Activated effector memory CD4-positive, alpha-beta T cell treated with anti-CD3 and anti-CD28 coated beads, Interleukin-2, amount 50 U/mL, for 16 hours (primary cell): ENCODE data around the gene MYO1E.
"Not testable (repeated sequence)": the region's sequence is repeated elsewhere in the genome, so short reads cannot be mapped to it uniquely, and the experiment has no call there.

Experiments used
- DNase-seq: peaks from one replicate; pipeline ENCODE4 v3.0.0-alpha.2; 2020

MYO1E gene

DNA sequence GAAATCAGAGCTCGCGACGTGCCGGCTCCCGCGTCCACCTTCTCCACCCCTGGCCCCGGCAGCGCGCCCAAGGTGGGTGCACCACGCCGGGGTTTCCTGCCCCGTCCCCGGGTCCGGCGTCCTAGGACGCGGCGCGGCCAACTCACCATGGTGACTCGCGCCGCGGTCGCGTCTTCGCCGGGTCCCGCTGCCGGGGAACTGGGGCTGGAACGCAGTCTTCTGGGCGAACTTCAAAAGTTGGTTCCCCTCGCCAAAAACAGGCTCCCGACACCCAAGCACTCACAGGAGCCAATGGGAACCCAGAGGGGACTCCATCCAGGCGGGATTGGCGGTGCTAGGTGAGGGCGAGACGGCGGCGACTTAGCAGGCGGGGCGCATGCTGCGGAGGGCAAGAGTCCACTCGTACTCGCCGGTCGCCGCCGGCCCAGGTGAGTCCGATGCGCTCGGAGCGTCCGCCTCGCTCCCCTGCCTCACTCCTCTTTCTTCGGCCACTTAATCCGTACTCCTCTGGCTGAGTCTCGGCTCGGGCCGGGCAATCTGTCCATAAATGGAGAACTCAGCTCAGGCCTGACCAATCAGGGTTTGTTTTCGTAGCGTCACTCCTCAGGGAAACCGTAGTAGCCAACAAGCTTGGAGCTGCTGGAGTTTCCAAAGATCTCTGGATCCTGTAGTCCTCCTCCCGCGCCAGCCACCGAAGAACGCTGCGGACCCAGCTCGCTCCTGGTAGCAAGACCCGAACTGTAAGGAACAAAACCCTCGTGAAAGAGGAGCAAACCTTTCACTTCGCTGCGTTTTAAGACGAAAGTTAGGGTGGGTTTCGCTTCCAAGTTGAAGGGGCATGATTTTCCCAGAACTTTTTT is at the start of gene MYO1E:
Gene MYO1E, minus strand, starts transcription at position 520 of the 860 bp plus-strand sequence. Its CDS starts 371 bp downstream, at position 149.
- DNase-seq = peak; percentile 62

DNA sequence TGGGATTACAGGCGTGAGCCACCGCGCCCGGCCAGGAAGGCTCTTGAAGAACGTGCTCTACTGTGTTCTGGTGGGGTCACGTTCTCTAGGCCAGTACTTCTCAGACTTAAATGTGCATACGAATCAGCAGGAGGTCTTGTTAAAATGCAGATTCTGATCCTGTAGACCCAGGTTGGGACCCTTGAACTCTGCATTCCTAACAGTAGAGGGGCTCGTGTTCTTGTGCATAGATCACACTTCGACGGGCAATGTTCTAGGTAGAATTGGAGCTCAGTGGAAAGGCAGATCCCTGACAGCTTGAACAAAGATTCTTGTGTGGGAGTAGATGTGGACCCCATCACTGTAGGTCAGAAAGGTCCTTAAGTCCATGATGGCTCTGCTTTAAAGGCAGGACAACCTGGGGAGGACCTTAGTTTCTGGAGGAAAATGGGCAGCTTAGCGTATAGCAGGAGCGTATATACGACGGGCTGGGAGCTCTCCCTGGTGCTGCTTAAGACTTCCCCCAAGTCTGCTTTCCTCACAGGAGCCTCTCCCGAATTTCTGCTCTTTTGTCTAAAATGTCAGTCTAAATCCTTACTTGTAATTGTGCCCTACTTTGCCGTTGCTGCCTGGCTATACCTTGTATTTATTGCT is 48.4 kb upstream of the MYO1E start:
- DNase-seq = no peak

DNA sequence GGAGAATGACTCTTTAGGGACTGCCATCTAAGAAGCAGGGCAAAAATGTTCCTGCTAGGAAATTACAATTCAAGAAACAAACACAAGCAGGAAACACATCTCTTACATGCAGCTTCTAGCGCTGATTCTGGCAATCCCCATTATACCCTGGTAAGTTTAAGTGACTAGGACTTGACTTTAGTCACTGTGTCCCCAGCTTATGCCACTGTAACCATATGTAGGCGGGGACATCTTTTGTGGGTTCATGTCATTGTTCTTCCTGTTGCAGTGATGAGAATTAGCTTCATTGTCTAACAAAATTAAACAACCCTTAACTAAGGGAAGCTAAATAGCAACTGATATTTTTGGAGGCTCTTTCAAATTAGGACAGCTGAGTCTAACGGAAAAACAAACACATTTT is 47.4 kb upstream of the MYO1E start:
- no peak for DNase-seq

DNA sequence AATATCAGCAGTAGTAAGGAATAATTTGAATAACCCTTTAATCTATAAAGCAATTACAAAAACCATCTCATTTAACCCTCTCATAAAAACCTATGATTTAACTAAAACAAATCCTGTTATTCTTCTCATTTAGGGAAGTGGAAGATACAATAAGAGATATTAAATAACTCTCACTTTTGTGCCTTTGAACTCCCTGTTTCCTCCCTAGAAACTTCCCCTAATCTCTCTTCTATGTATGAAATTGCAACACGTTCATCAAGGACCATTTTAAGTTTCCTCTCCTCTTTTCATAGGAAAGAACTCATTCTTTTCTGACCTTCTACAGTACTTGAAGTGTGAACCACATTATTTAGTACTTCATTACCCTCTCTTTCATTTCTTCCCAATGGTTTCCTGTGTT is 46.5 kb upstream of the MYO1E start:
- no peak for DNase-seq

DNA sequence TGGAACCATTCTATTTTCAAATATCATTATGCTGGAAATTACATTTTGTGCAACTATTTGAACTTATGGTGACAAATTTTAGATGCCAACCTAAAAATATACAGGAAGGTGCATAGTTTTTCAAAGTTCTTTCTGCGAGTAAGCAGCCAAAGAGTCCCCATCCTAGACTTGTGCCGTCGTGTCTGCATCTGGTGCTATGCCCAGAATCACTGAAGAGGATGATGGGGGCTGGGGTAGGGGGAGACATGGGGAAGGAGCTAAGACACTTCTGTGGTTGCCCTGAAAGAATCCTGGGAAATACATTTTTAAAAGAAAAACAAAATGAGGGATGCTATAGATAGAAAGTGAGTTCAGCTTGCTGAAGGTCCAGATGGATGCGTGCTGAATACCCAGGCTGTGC is 44.1 kb upstream of the MYO1E start:
- no peak for DNase-seq

DNA sequence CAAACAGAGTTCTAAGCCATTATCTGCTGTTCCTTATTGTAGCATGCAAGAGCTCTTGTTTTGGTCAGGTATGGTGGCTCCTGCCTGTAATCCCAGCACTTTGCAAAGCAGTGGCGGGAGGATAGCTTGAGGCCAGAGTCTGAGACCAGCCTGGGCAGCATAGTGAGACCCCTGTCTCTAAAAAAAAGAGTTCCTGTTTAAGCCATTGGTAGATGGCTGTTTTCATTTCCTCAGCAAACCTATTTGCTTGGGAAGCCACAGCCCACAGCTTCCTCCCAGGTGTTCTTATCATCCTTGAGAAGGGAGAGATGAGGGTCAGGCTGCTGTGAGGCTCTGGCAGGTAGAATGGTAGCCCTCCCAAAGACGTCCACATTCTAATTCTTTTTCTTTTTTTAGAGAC is 40.9 kb upstream of the MYO1E start:
- DNase-seq = no peak

DNA sequence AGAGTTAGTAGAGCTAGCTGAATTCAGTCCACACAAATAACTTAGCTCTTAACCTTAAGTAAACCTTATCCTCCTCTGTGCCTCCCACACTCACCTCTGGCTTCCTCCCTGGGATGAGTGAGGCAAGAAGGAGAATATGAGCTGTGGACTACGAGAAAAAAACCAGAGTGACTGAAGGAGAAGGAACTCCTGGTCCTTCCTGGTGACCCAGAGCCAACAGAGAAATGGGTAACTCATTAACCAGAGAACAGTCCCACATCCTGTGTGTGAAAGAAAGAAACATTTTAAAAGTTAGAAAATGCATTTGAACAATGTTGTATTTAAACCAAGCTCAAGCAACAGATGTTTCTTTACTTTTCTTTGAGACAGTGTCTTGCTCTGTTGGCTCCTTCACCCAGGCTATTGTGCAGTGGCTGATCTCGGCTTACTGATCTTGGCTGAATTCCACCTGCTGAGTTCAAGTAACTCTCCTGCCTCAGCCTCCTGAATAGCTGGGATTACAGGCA is 37.8 kb upstream of the MYO1E start:
- no peak for DNase-seq

DNA sequence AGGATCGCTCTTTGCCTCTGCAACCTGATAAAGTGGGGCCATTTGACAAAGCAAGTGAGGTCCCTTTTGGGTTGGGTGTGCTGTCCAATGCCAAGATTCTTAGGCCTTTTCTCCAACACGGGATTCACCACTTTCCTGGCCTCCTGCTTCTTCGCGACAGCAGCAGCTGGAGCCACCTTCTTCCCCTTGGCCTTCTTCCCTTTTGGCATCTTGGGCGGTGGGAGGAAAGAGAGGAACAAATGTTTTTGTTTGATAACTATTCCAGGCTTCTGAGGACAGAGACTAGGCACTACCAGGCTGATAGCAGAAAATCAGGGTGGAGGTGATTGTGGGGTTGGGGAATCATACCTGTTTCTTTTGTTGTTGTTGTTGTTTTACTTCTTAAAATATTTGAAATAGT is 35.3 kb upstream of the MYO1E start:
- no peak for DNase-seq

DNA sequence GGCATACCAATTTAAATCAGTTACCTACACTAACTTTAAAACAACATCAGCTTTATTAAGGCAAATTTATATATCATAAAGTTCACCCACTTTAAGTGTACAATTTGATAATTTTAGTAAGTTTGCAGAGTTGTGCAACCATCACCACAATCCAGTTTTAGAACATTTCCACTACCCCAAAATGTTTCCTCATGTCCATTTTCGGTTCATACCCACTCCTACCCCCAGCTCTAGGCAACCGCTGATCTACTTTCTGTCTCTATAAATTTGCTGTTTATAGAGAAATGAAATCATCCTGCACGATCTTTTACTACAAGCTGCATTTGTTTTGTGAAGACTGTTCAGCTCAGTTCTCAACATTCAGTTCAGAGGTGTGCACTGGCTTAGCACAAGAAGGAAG is 33.8 kb upstream of the MYO1E start:
- no peak for DNase-seq

DNA sequence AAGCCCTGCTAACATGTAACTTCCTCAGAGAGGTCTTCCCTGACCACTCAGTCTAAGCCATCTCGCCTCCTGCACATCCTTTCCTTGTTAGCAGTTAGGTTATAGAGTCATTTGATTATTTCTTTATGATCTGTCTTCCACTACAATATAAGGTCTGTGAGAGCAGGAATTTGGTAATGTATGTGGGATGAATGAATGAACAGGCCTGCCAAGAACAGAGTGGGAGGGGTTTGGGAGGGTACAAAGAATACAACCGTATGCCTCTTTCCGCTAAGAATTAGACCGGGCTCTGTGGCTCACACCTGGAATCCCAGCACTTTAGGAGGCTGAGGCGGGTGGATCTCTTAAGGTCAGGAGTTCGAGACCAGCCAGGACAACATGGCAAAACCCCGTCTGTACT is 32.4 kb upstream of the MYO1E start:
- DNase-seq = no peak

DNA sequence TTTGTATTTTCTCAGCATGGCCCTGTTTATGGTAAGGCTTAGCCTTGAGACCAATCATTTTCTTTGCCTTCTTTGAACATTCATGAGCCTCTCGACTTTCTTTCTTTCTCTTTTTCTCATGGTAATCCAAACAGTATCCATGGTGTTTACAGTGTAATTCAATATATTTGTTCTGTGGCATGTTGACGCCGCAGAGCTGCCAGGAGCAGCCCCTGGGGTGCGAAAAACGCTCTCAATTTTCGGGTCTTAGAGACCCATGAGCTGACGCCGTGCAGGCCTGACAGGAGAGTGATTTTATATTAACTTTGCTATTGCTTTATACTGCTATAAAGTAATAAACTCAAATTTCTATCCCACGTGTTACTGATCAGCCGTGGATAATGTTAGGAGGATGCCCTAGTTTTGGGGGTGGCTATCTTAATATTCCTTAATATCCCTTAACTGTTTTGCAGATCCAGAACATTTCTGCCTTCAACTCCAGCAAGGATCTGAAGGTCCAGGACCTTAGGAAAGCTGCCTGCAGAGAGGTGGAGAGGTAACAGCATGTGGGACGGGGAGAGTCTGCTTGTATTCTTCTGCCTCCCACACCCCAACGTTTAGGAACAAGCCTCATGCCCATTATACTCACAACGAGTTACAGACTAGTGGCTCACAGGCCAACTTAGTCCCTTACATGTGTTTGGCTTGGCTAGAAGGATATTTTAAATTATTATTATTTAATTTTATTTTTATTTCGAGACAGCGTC is 29.3 kb upstream of the MYO1E start:
- no peak for DNase-seq

DNA sequence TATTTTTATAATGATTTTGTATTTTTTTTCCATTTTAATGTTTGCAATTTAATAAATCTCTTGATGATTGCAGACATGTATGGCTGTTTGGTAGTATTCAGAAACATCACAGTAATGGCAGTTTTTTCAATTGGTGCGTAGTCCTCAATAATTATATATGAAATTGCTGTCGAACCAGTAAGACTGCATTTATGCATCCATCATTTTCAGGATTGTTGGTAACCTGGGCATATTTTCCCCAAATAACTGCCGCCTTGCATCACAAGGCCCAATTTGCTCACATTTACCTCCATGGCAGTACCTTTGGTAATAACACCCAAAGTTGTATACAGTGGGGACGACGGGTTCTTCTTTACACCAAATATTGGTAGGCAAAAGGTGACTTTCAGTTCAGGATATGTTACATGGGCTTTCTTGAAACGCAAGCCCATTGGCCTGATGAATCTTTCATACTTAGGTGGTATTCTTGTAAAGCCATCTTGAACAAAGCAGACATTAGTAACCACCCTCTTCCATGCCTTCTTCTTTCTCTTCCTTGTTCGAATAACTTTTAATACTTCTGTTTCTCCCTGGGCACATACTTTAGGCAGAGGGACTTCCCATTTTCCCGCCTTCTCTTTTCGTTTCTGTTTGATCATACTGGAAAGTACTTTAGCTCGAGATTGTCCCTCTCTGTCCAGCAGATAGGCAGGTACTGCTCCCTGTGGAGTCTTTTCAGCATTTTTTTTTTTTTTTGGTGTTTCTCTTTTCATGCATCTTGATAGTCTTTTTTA is 28.6 kb upstream of the MYO1E start:
- not testable (repeated sequence) for DNase-seq

DNA sequence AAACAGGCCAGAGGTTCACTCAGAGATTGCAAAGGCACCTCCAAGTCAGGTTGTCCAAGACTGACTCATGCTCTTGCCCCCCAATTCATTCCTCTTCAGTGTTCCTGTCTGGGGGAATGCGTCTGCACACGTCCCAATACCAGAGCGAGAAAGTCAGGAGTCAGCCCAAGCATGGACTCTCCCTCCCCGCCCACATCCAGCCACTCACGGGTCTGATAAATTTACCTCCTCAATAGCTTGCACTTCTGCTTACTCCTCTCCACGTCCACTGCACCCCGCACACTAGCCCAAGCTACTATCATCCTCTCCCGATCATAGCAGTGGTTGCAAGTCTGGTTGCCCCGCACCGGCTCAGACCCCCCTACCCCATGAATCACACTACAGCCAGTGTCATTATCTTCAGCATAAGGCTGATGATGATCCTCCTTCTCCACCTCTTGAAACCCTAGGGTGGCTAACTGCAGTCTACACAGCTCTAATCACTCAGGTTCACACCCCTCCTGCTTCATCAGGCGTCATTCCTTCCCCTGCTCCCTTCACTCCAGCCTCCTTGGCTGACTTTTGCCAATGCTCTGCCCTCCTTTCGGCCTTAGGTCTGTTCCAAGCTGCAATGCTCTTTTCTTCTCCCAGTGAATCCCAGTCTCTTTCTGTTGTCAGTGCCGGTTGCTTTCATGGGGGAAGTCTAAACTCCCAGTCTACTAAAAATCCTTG is 27.6 kb upstream of the MYO1E start:
- DNase-seq = no peak

DNA sequence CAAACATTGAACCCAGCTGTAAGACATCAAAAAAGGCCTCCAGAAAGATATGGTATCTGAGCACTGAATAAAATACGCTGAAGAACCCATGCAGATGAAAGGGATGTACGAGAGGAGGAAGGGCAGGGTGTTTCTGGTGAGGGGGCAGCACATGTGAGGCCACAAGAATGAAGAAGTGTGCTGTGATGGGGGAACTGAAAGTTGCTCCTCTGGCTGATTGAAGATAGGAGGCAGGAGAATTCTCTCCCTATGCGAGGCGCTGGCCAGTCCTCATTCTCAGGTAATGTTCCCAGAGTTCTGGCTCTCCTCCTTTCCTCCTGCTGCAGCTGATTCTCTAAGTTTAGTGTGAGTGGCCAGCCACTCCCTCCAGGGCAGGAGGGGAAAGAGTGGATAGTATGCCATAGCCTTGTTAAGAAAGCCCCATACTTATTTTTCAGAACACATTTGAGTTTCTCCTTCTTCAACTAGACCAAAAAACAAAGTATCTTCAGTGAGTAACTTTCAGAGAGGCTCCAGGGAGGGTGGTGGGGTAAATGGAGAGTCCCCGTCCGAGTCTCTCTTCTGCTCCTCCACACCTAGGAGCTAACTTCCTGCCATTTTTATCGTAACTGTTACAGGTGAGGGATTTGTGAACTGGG is 26.9 kb upstream of the MYO1E start:
- DNase-seq = no peak

DNA sequence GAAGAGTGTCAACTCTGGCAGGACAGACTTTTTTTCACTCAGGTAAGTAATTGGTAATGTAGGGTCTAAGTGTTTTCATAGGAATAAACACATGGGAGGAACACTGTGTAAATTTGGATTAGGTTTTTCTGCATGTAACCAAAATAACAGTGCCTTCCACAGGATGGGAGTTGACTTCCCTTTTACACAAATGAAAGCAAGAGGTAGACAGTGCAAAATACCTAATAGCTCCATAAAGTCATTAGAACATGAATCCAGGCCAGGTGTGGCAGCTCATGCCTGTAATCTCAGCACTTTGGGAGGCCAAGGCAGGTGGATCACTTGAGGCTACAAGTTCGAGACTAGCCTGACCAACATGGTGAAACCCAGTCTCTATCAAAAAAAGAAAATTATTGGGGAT is 25.5 kb upstream of the MYO1E start:
- DNase-seq = no peak

DNA sequence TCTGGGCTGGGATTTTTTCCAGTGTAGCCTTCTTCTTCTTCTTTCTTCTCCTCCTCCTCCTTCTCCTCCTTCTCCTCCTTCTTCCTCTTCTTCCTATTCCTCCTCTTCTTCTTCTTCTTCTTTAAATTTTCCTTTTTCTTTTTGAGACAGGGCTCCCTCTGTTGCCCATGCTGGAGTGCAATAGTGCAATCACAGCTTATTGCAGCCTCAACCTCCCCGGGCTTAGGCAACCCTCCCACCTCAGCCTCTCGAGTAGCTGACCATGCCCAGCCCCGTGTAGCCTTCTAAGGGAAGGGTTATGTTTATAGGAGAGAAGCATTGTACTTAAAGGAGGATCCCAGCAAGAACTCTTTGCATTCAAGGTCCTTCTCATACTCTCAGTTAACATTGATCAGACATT is 24.0 kb upstream of the MYO1E start:
- no peak for DNase-seq

DNA sequence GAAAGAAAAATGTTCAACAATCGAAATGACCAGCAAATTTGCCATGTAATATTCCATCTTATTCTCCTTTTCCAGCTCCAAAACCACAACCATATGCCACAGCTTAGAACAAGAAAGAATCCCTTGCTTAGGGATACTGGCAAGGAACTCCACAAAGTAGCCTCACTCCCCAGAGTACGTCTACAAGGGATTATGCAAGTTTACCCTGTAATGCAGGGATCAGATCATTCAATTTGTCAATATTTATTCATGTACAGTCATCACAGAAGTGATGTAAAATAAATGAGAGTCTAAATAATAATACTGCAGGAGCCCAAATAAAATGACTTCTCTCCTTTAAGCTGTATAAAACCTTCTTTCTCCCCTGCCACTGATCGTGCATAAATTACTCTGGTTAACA is 23.5 kb upstream of the MYO1E start:
- DNase-seq = no peak

DNA sequence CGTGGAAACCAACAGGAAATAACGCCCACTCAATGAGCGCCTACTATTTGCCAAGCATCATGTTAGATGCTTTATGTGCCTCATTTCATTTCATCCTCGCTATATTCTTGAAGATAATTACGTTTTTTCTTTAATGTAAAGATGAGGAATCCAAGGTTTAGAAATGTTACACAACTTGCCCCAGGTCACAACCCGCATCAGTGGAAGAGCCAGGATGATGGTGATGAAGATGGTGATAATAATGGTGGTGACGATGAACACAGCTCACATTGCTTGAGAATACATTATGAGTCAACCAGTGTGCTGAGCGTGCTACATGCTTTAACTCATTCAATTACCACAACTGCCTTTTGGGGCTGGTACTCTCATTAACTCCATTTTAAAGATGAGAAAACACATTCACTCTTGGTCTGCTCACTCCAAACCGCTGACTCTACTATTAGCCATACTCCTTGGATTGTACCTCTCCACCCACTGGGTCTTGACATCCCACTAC is 21.5 kb upstream of the MYO1E start:
- DNase-seq = no peak

DNA sequence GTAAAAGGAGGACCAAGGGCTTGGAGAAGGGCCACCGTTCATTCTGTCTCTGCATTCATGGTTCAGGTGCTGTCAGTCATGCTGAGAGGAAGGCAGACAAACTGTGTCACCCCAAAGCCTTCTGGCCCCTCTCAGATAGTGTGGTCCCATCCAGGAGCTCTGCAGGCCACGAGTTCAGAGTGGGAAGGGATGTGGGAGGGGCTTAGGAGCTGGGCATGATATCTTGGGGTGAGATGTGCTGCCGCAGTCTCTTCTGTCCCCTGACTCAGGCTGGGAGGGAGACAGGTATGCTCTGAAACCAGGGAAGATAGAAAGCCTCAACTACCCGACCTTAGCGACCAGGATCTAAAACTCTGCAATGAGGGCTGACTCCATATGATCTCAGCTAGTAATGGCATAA is 19.6 kb upstream of the MYO1E start:
- no peak for DNase-seq

DNA sequence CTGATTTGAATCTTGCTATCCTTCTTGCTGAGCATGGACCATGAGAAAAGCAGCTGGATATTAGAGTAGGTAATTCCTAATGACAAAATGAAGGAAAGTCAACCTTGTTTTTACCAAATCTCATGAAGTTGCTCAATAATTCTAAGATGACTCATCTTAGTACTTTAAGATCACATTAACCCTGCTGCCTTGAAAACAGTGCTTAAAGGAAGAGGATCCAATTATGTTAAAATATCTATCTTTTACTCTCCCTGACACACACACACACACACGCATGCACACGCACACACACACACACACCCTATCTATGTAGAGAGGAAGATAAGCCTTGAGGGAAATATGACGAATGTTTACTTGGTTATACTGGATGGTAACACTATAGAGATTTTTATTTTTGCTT is 16.0 kb upstream of the MYO1E start:
- no peak for DNase-seq

DNA sequence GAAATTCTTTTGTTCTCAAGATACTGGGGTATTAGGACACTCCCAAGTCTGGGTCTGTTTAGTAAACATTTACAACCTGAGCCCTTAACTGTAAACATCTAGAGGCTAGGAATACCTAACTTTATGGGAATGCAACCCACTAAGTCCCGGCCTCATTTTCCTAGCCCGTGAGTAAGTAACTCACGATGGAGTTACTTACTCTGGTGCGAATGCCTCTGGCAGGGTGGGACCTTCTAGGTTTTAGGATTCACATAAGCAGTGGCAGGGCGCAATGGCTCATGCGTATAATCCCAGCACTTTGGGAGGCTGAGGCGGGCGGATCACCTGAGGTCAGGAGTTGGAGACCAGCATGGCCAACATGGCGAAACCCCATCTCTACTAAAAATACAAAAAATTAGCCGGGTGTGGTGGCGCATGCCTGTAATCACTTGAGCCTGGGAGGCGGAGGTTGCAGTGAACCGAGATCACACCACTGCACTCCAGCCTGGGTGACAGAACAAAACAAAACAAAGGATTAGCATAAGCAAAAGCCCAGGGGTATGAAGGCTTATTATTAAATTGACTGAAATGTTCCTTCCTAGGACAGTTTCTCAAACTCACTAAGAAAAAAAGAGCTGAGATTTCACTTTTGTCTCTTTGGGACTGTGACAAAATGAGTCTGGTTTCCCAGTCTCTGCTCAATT is 14.7 kb upstream of the MYO1E start:
- DNase-seq = not testable (repeated sequence)
